Measurements from ENCODE around the gene SCG2.
"Not testable (repeated sequence)": the region's sequence is repeated elsewhere in the genome, so short reads cannot be mapped to it uniquely, and the experiment has no call there.

The SCG2 gene

GRCh38 chr2:223611061-223611460, 8.9 kb upstream of the SCG2 start:
- DNase-seq: no peak

GRCh38 chr2:223607476-223607875, 5.3 kb upstream of the SCG2 start:
- no peak for DNase-seq

- DNase-seq: no peak
Measured at GRCh38 chr2:223606946-223607345, 4.8 kb upstream of the SCG2 start.

- DNase-seq: no peak
Measured at GRCh38 chr2:223604231-223604630, 2.1 kb upstream of the SCG2 start.

GRCh38 chr2:223602972-223603371, 811 bp upstream of the SCG2 start:
- no peak for DNase-seq

- no peak for DNase-seq
Measured at GRCh38 chr2:223601018-223601417, 1.1 kb downstream of the SCG2 start.

- no peak for DNase-seq
Measured at GRCh38 chr2:223599640-223600380, 2.4 kb downstream of the SCG2 start.

- no peak for DNase-seq
Measured at GRCh38 chr2:223598994-223599639, 3.0 kb downstream of the SCG2 start.

GRCh38 chr2:223597076-223597475, 5.1 kb downstream of the SCG2 start:
- DNase-seq: no peak

- DNase-seq: no peak
Measured at GRCh38 chr2:223596208-223596607, 6.0 kb downstream of the SCG2 start.

- no peak for DNase-seq
Measured at GRCh38 chr2:223594831-223595230, 7.3 kb downstream of the SCG2 start.

- no peak for DNase-seq
Measured at GRCh38 chr2:223594259-223594658, 7.9 kb downstream of the SCG2 start.

- not testable (repeated sequence) for DNase-seq
Measured at GRCh38 chr2:223592689-223593088, 9.5 kb downstream of the SCG2 start.

- DNase-seq: no peak
Measured at GRCh38 chr2:223591596-223591995, 10.6 kb downstream of the SCG2 start.

- DNase-seq: no peak
Measured at GRCh38 chr2:223590964-223591363, 11.2 kb downstream of the SCG2 start.

- no peak for DNase-seq
Measured at GRCh38 chr2:223589901-223590300, 12.3 kb downstream of the SCG2 start.

GRCh38 chr2:223588251-223588650, 13.9 kb downstream of the SCG2 start:
- no peak for DNase-seq

GRCh38 chr2:223587301-223587700, 14.9 kb downstream of the SCG2 start:
- no peak for DNase-seq

- DNase-seq: peak; percentile 46
Measured at GRCh38 chr2:223586261-223586660, 15.9 kb downstream of the SCG2 start.

- peak; percentile 11 for DNase-seq
Measured at GRCh38 chr2:223585666-223586065, 16.5 kb downstream of the SCG2 start.

GRCh38 chr2:223582001-223582400, 20.2 kb downstream of the SCG2 start:
- no peak for DNase-seq

- DNase-seq: no peak
Measured at GRCh38 chr2:223580951-223581350, 21.2 kb downstream of the SCG2 start.

- DNase-seq: no peak
Measured at GRCh38 chr2:223578846-223579245, 23.3 kb downstream of the SCG2 start.

GRCh38 chr2:223576873-223577272, 25.3 kb downstream of the SCG2 start:
- no peak for DNase-seq

- no peak for DNase-seq
Measured at GRCh38 chr2:223570784-223571183, 31.4 kb downstream of the SCG2 start.

Measured in suppressor macrophage treated with lipopolysaccharide for 4 hours (primary cell).